ENCODE measurements around the gene IGHMBP2. TPM values are rescaled to one million over a fixed set of nuclear protein-coding genes. Genes with fewer than 3 reads are reported as not detected.

IGHMBP2 gene
- total RNA-seq, 4 donors from 2014 or later: 15.5 to 22.3 (median 18.1) TPM

DNA sequence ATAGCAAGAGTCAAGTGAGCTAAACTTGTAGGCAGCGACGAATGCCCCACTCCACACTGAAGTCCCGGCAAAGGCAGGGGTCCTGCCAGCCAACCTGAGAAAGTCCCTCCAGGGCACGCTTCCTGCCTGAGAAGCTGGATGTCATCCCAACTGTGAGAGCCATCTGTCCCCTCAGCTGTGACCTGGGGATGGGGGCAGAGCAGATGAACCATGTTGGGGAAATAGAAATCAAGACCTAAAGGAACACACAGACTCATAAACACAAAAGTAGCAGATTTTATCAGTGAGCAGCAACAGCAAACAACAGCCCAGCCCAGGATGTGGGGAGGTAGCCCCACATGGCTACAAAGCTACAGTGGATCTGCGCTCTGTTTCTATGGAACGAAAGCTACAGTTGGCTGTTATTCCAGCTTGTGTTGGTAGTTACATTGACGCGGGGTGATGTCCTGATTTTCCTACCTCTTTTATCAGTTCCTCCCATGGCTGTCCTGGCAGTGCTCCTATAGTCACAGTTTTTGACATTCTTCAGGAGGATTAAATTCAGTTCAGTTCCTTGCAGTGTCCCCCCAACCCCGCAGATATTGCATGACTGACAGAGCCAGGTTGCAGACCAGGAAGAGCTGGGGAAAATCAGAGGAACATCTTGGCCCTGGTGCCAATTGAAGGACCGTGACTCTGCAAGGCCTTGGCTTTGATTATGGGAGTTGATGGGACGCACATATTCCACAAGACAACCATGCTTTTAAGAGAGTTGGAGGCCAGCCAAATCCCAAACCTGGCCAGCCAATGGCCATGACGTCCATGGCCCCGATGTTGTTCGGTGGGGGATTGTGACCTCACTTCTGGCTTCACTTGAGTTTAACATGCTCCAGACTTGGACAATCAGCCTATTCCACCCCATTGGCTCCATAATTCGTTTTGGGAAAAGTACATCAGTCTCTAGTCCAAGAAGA, 62.5 kb downstream of the IGHMBP2 start:
- H3K36me3 ChIP-seq: no peaks in the 10 kb centered on the region
- in situ Hi-C loops (cut with MboI; ENCODE audit: low sequenced_read_pairs in 4 of 4): no loop called here
- no peak overlapping the region for H3K4me3 ChIP-seq
- intact Hi-C loops (cut with DNase I; ENCODE audit: low total_unique reads): no loop called here
- no peak overlapping the region for H3K27ac ChIP-seq
- H3K9me3 ChIP-seq: no peaks in the 10 kb centered on the region
- DNase-seq (no peak), ATAC-seq (no peak)
- no peaks in the 10 kb centered on the region for H3K4me1 ChIP-seq
- TF ChIP-seq POLR2A (IDR thresholded peaks at IDR 0.05): no peak
- TF ChIP-seq, protein P1, sequence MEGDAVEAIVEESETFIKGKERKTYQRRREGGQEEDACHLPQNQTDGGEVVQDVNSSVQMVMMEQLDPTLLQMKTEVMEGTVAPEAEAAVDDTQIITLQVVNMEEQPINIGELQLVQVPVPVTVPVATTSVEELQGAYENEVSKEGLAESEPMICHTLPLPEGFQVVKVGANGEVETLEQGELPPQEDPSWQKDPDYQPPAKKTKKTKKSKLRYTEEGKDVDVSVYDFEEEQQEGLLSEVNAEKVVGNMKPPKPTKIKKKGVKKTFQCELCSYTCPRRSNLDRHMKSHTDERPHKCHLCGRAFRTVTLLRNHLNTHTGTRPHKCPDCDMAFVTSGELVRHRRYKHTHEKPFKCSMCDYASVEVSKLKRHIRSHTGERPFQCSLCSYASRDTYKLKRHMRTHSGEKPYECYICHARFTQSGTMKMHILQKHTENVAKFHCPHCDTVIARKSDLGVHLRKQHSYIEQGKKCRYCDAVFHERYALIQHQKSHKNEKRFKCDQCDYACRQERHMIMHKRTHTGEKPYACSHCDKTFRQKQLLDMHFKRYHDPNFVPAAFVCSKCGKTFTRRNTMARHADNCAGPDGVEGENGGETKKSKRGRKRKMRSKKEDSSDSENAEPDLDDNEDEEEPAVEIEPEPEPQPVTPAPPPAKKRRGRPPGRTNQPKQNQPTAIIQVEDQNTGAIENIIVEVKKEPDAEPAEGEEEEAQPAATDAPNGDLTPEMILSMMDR (IDR thresholded peaks at IDR 0.05 in 4 of 5, conservative IDR thresholded peaks at IDR 0.05 in 1 of 5): no peak
- peaks cover 0 to 13% (median 0%) of the 10 kb centered on the region in 3 donors for H3K27me3 ChIP-seq

DNA sequence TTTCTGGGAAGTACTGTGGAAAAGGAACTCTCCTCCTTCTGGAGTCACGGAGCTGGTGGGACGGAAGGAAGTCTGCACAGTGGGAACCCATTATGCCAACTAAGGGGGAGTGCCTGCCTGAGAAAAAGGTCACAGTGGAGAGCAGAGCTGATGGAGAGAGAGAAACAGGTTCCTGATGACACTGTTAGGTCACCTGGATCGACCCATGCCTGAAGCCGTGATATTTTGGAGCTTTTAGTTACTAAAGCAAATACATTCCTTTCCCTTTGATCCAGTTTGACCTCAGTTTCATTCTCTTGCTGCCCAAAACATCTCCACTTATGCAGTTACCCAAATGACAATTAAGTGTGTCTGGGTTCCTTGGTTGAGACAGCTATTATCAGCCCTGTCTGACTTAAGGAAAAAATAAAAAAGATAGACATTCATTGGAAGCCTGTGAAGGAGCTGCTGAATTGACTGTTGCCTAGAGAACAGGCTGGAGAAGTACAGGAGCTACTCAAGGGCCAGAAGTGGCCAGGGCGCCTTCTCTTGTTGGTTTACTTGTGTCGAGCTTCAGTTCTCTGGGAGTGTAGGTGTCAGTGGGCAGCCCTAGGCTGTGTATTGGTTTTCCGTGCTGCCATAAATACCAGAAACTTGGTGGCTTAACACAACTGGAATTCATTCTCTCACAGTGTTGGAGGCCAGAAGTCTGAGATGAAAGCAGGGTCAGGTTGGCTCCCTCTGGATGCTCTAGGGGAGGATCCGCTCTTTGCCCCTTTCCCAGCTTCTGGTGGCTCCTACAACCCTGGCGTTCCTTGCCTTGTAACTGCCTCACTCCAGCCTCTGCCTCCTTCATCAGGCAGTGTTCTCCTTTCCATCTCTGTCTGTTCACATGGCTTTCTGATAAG, 63.4 kb downstream of the IGHMBP2 start:
- intact Hi-C loops (cut with DNase I; ENCODE audit: low total_unique reads) (no loop called here), in situ Hi-C loops (cut with MboI; ENCODE audit: low sequenced_read_pairs in 4 of 4) (no loop called here)
- DNase-seq (no peak), ATAC-seq (no peak)
- H3K27me3 ChIP-seq: peaks cover 0 to 13% (median 0%) of the 10 kb centered on the region in 3 donors
- no peak for TF ChIP-seq POLR2A (IDR thresholded peaks at IDR 0.05)
- TF ChIP-seq, protein P1 (IDR thresholded peaks at IDR 0.05 in 4 of 5, conservative IDR thresholded peaks at IDR 0.05 in 1 of 5): no peak
- no peak overlapping the region for H3K27ac ChIP-seq
- H3K4me3 ChIP-seq: no peak overlapping the region
- H3K36me3 ChIP-seq: no peaks in the 10 kb centered on the region
- no peaks in the 10 kb centered on the region for H3K4me1 ChIP-seq
- H3K9me3 ChIP-seq: no peaks in the 10 kb centered on the region

DNA sequence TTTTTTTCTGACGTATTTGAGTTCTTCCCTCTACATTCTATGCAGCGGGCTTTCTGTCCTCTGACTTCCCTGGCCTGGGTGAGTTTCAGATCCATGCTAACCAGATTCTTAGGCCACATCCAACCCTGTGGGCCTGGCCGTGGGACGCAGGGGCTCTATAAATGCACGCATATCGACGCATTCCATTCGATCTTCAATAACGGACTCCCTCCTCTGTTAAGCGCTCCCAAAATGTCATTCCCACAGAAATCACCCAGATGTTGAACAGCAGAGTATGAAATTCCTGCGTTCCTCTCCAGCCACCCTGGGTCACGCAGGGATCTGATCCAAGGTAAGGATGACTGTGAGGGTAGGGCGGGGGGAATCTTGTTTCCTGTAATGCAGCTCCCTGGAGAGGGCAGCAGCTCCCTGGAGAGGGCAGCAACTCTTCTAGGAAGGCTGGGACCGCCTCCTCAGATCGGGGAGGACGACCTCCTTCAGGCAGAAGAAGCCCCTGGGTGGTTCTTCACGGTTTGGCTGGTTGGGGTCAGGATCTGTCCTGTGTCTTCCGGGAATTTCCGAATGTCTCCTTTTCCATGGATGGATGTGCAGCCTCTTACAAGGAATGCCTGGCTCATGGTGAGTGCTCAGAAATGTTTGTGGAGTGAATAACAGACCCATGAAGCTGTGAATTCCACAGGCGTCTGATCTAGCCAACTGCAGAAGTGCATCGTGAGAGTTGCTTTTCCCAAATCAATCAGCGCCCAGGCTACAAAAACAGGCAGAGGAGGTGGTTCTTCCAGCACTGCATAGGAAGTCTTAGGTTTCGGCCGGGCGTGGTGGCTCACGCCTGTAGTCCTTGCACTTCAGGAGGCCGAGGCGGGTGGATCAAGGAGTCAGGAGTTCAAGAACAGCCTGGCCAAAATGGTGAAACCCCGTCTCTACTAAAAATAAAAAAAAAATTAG, 64.9 kb downstream of the IGHMBP2 start:
- Histone ChIP-seq H3K36me3 (no peaks in the 10 kb centered on the region), H3K9me3 (no peaks in the 10 kb centered on the region), H3K27me3 (peaks cover 0 to 13% (median 0%) of the 10 kb centered on the region in 3 donors), H3K4me1 (no peaks in the 10 kb centered on the region), H3K4me3 (no peak overlapping the region), H3K27ac (no peak overlapping the region)
- TF ChIP-seq, protein P1 (IDR thresholded peaks at IDR 0.05 in 4 of 5, conservative IDR thresholded peaks at IDR 0.05 in 1 of 5): no peak
- intact Hi-C loops (cut with DNase I; ENCODE audit: low total_unique reads) (no loop called here), in situ Hi-C loops (cut with MboI; ENCODE audit: low sequenced_read_pairs in 4 of 4) (no loop called here)
- ATAC-seq (no peak), DNase-seq (no peak)

- in situ Hi-C loops (cut with MboI; ENCODE audit: low sequenced_read_pairs in 4 of 4) (no loop called here), intact Hi-C loops (cut with DNase I; ENCODE audit: low total_unique reads) (no loop called here)
- TF ChIP-seq, protein P1 (IDR thresholded peaks at IDR 0.05 in 4 of 5, conservative IDR thresholded peaks at IDR 0.05 in 1 of 5): no peak
- no peak for TF ChIP-seq POLR2A (IDR thresholded peaks at IDR 0.05)
- Histone ChIP-seq H3K4me1 (no peaks in the 10 kb centered on the region), H3K9me3 (no peaks in the 10 kb centered on the region), H3K36me3 (no peaks in the 10 kb centered on the region), H3K27me3 (peaks cover 0 to 13% (median 0%) of the 10 kb centered on the region in 3 donors), H3K27ac (no peak overlapping the region), H3K4me3 (no peak overlapping the region)
- ATAC-seq (no peak), DNase-seq (no peak)
These were observed 65.7 kb downstream of the IGHMBP2 start for GRCh38 chr11:68969386-68969785.

All from gastrocnemius medialis (tissue), 4 donors.